GM18907 (cell line): ENCODE results near the gene TTI1.

Experiments
- ATAC-seq: cut with Tn5 transposase; IDR thresholded peaks from one replicate; pipeline ENCODE4 v1.9.1; 2021; ENCODE audit warnings: mild to moderate bottlenecking, moderate library complexity; ENCODE audit not compliant: unreplicated experiment

Gene TTI1

GRCh38 chr20:37989601-37990295 lies 43.5 kb downstream of the TTI1 start:
- no peak for ATAC-seq

DNA sequence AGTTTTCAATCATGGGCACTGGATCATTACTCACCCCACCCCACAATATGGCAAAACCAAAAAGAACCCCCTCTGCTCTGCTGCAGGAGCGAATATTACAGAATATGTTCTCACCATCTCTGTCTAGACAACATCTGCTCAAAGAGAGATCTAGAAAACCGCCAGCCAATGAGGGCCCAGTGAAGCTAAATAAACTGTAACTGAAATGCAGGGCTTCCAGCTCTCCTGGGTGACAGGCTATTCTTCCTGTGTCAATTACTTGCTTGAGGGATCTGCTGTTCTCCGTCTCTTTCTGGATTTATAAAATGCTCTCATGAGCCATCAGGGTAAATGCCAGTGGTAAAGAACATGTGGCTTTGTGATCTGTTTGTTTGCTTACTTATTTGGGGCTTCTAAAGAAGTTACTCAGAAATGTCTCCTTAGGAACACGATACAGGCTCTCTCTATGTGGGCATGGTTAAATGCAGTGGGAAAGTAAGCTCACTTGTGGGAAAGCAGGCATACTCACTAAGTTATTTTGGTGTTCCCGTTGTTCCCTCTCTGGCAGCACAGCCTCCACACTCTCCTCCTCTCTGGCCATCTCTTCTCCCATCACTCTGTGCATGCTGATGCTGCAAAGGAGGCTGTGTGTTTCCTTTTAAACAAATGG lies 44.8 kb downstream of the TTI1 start:
- no peak for ATAC-seq

- no peak for ATAC-seq
Measured at GRCh38 chr20:37987602-37988290, 45.5 kb downstream of the TTI1 start.

DNA sequence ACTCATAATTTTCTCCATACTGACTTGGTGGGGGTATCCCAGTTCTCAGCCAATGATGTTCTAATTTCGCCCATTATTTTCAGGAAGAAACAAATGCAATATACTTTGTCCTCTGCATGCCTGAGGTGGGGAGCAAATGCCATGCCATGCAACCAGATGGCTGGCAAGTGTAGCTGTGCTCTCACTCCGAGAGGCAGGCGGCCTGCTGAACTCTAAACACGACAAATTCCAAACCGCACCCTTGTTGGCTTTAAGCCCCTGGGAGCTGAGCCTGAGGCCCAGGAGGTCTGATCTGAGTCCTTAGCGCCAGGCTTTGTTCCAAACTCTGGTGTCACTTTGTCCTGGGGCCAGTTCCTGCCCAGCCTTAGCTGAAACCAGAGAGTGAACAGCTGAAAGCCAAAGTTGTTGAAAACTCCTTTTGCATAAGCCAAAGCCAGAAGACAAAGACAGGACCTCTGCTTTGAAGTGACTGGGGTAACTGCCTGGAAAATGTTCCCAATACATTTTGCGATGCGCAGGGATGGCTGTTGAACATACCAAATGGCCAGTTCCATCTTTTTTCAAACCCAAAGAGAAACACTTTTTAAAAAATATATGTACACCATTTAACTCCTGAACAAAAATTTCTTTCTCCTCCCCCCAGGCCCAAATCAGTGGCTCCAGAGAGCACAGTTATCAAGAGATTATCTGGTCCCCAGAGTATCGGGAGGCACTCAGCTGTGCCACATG lies 46.2 kb downstream of the TTI1 start:
- no peak for ATAC-seq

GRCh38 chr20:37986044-37986858 lies 47.0 kb downstream of the TTI1 start:
- no peak for ATAC-seq

- no peak for ATAC-seq
Measured at GRCh38 chr20:37984018-37984785, 49.1 kb downstream of the TTI1 start.

DNA sequence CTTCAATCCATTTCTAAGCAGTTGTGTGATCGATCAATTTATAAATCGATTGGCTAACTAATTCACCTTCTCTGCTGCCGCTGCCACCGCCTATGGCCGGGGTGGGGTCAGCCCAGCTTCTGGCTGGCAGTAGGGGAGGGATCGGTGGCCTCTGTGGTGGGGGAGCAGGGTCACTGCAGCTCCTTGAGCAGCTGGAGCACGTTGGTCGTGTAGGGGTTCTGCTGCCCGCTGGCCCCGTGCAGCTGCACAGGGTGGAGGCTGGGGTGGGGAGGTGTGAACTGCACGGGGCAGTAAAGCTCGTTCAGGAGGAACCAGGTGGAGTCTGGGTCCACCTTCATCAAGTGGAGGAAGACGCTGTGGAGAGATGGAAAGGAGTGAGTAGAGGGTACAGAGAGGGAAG lies 50.0 kb downstream of the TTI1 start:
- no peak for ATAC-seq

DNA sequence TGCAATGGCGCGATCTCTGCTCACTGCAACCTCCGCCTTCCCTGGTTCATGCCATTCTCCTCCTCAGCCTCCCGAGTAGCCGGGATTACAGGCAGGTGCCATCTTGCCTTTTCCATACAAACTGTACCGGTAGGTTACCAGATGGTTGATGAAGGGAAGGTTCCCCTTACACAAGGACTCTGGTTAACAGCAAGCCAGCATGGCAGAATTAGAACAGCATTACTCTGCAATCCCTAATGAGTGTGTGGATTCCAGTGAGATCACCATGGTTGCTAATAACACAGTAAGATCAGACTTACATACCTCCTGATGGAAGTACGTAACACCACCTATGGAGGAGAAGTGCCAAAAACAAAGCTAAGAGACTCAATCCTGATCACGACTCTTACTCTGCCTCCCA lies 51.7 kb downstream of the TTI1 start:
- ATAC-seq = no peak

DNA sequence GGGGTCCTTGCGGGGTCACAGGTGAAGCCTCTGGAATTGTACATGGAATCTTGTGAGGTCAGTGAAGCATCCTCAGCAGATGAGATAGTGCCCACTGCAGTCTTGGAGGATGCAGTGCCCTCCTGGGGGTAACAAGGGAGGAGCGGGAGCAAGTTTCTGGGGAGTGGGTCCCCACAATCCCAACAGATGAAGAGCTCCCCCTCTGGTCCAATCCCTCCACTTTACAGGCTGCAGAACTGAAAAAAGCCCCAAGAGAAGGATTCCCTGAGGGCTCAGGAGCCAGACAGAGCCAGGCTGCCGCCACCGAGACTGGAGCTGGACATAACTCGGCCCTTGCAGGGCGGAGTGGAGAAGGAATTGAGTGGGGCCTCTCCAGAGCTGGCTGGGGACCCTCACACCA lies 52.4 kb downstream of the TTI1 start:
- ATAC-seq = no peak

GRCh38 chr20:37980383-37980782 lies 52.9 kb downstream of the TTI1 start:
- no peak for ATAC-seq

GRCh38 chr20:37979021-37979985 lies 54.0 kb downstream of the TTI1 start:
- ATAC-seq = no peak

GRCh38 chr20:37977786-37978185 lies 55.5 kb downstream of the TTI1 start:
- no peak for ATAC-seq

DNA sequence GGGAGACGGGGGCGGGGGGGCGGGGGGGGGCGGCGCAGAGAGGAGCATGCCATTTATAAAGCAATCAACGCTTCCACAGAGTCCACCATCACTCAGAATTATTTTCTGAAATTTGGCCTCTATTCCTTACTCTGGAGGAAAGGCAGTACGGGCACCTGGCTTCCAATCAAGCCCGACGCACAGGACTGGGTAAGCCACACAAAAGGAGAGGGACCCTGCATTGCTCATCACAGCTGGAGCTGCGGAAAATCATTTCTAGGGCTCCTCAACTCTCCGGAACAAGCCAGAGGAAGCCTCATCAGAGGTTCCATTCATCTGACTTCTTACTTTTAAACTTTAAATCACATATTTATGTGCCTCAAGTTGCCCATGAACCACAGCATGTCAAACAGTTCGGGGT lies 55.9 kb downstream of the TTI1 start:
- no peak for ATAC-seq

DNA sequence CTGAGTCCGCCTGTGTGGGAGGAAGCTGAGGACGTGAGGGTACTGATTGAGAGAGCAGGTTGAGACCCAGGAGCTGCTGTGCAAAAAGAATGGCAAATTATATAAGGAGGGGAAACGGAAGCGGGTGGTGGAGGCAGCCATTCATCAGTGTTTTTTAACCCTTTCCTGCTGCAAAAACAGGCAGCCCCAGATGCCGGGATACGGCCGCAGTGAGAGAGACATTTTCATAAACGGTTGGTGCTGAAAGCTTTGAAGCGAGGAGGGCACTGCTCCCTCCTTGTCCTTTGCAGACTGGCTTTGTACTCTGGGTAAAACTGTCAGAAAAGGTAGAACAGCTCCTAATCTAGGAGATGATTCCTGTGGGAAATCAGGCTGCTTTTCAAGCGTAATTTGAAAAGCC lies 56.4 kb downstream of the TTI1 start:
- no peak for ATAC-seq

DNA sequence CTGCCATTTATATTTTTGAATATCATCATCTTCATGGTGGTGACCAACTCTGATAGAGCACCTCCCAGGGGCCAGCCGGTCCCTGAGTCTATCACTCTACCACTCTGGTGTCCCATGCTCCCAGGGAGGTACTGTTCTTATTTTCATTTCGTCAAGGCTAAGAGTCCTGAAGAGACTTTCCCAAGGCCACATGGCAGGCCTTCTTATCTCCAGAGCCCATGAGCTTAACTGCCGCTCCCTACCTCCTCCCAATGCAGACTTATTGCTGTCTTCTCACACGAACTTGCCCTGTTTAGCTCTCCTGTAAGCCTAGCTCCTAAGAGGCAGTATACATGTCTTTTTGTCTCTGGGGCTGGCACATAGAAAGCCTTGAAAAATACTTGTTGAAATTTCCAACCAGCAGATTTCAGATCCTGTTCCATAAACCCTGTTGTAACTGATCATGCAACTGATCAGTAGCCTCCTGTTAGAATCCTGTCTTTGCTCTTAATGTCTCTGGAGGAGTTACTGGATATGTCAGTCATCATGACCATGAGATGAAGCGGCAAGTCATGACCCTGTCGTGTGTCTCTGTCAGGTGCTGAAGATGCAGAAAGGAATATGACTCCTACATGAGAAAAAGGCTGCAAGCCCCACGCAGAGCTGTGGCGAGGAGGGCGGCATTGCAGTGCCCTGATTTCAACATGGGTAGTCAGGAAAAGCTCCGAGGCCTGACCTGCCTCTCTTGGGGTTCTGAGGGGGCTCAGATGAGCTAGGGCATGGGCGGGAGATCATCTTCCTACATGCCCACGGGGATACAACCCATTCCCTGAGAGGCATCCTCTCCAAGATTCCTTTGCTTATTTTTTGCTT lies 60.0 kb downstream of the TTI1 start:
- no peak for ATAC-seq

GRCh38 chr20:37972256-37973058 lies 60.8 kb downstream of the TTI1 start:
- no peak for ATAC-seq

- ATAC-seq = no peak
Measured at GRCh38 chr20:37971561-37972127, 61.6 kb downstream of the TTI1 start.
